ENCODE measurements around the gene MUC2. TPM values are rescaled to one million over a fixed set of nuclear protein-coding genes. Genes with fewer than 3 reads are reported as not detected.

MUC2 gene
- total RNA-seq, 4 donors from 2014 or later, result 0.04 TPM; not detected in 3

- TF ChIP-seq POLR2A (IDR thresholded peaks at IDR 0.05), result no peak
- no peak for TF ChIP-seq CTCF (IDR thresholded peaks at IDR 0.05)
- WGBS, 2 donors, result no CpG with 5 or more reads among the region's 26 CpGs
- Histone ChIP-seq H3K27ac (no peak overlapping the region), H3K9me3 (no peaks in the 10 kb centered on the region), H3K4me3 (no peak overlapping the region), H3K27me3 (peaks cover 0 to 39% (median 0%) of the 10 kb centered on the region in 4 donors), H3K4me1 (peaks cover 0 to 21% (median 3%) of the 10 kb centered on the region in 3 donors), H3K36me3 (no peaks in the 10 kb centered on the region)
- intact Hi-C loops (cut with DNase I), result no loop called here
- no peak for DNase-seq
Measured at GRCh38 chr11:1085440-1086170, 10.9 kb downstream of the MUC2 start.

GRCh38 chr11:1086171-1087102 is 11.8 kb downstream of the MUC2 start:
- DNase-seq, result no peak
- Histone ChIP-seq H3K36me3 (no peaks in the 10 kb centered on the region), H3K4me1 (peaks cover 0 to 21% (median 3%) of the 10 kb centered on the region in 3 donors), H3K4me3 (no peak overlapping the region), H3K9me3 (no peaks in the 10 kb centered on the region), H3K27me3 (peaks cover 0 to 39% (median 0%) of the 10 kb centered on the region in 4 donors), H3K27ac (no peak overlapping the region)
- TF ChIP-seq POLR2A (IDR thresholded peaks at IDR 0.05) (no peak), CTCF (IDR thresholded peaks at IDR 0.05) (no peak)
- intact Hi-C loops (cut with DNase I), result no loop called here
- 88 to 93% methylated on average over 9 to 19 of the region's 31 CpGs for WGBS, 2 donors

- no peak for DNase-seq
Measured at GRCh38 chr11:1087279-1087960, 12.7 kb downstream of the MUC2 start.

More at GRCh38 chr11:1087279-1087960, 12.7 kb downstream of the MUC2 start:
- no CpG with 5 or more reads among the region's 17 CpGs for WGBS, 2 donors
- peaks cover 0 to 21% (median 3%) of the 10 kb centered on the region in 3 donors for H3K4me1 ChIP-seq
- TF ChIP-seq POLR2A (IDR thresholded peaks at IDR 0.05), result no peak
- no peak for TF ChIP-seq CTCF (IDR thresholded peaks at IDR 0.05)
- intact Hi-C loops (cut with DNase I), result no loop called here
- H3K4me3 ChIP-seq, result no peak overlapping the region
- no peaks in the 10 kb centered on the region for H3K9me3 ChIP-seq
- no peaks in the 10 kb centered on the region for H3K36me3 ChIP-seq
- H3K27ac ChIP-seq, result no peak overlapping the region
- H3K27me3 ChIP-seq, result peaks cover 0 to 39% (median 0%) of the 10 kb centered on the region in 4 donors
